GM23338 (cell line): ENCODE data around the gene TOX2. TPM values are rescaled to one million over a fixed set of nuclear protein-coding genes. Genes with fewer than 3 reads are reported as not detected.

ENCODE experiments used
- ATAC-seq: fragments of 200-7000 bp; cut with Tn5 transposase; 3 replicates; pipeline ENCODE4 v1.9.1; 2020
- DNase-seq: peaks from one replicate; pipeline ENCODE4 v3.0.0-alpha.2; 2015; ENCODE audit warnings: low spot score
- H2AFZ ChIP-seq: fragments of 200-600 bp; sonication (generic); 2 replicates; pipeline ENCODE4 v1.8.0; 2016; ENCODE audit warnings: antibody characterized with exemption, mild to moderate bottlenecking, moderate library complexity
- H3F3A ChIP-seq: fragments of 200-600 bp; sonication (generic); replicated peaks from 2 replicates; pipeline ENCODE4 v1.8.0; 2017; ENCODE audit warnings: antibody characterized with exemption, mixed run types, low read depth
- H3K27ac ChIP-seq: fragments of 200-600 bp; sonication (generic); 2 replicates; pipeline ENCODE4 v1.6.1; 2016; ENCODE audit warnings: low read depth
- H3K27me3 ChIP-seq: fragments of 200-600 bp; sonication (generic); 2 replicates; pipeline ENCODE4 v1.8.0; 2016; ENCODE audit warnings: mild to moderate bottlenecking, mixed run types, moderate library complexity; ENCODE audit not compliant: insufficient read depth
- H3K36me3 ChIP-seq: fragments of 200-600 bp; sonication (generic); 2 replicates; pipeline ENCODE4 v1.8.0; 2016; ENCODE audit warnings: mild to moderate bottlenecking; ENCODE audit not compliant: insufficient read depth
- H3K4me1 ChIP-seq: fragments of 200-600 bp; sonication (generic); 2 replicates; pipeline ENCODE4 v1.8.0; 2016; ENCODE audit warnings: mild to moderate bottlenecking, moderate library complexity; ENCODE audit not compliant: insufficient read depth
- H3K4me2 ChIP-seq: fragments of 200-600 bp; sonication (generic); 2 replicates; pipeline ENCODE4 v1.7.1; 2017; ENCODE audit warnings: mixed run types
- H3K4me3 ChIP-seq: fragments of 200-600 bp; sonication (generic); 2 replicates; pipeline ENCODE4 v1.6.1; 2016; ENCODE audit warnings: mixed run types
- H3K79me2 ChIP-seq: fragments of 200-600 bp; sonication (generic); replicated peaks from 2 replicates; pipeline ENCODE4 v1.8.0; 2017; ENCODE audit warnings: mild to moderate bottlenecking; ENCODE audit not compliant: insufficient read depth
- H3K9me2 ChIP-seq: fragments of 200-600 bp; sonication (generic); 2 replicates; pipeline ENCODE4 v1.8.0; 2017; ENCODE audit not compliant: insufficient read depth
- H4K20me1 ChIP-seq: fragments of 200-600 bp; sonication (generic); replicated peaks from 2 replicates; pipeline ENCODE4 v1.8.0; 2017; ENCODE audit warnings: mild to moderate bottlenecking; ENCODE audit not compliant: insufficient read depth
- H3K27ac Mint-ChIP-seq: 2 replicates; pipeline ENCODE4 v1.8.0; 2020; ENCODE audit warnings: inconsistent platforms, mild to moderate bottlenecking, moderate library complexity, mixed read lengths
- H3K27me3 Mint-ChIP-seq: 3 replicates; pipeline ENCODE4 v1.8.0; 2022; ENCODE audit warnings: low read depth, mild to moderate bottlenecking, moderate library complexity, mixed read lengths, inconsistent platforms; ENCODE audit not compliant: insufficient read depth, poor library complexity
- H3K36me3 Mint-ChIP-seq: 3 replicates; pipeline ENCODE4 v1.8.0; 2021; ENCODE audit warnings: low read depth, mild to moderate bottlenecking, inconsistent platforms, moderate library complexity, mixed read lengths
- H3K4me1 Mint-ChIP-seq: 3 replicates; pipeline ENCODE4 v1.8.0; 2020; ENCODE audit warnings: mild to moderate bottlenecking, inconsistent platforms, mixed read lengths
- H3K4me3 Mint-ChIP-seq: 3 replicates; pipeline ENCODE4 v1.8.0; 2021; ENCODE audit warnings: moderate library complexity, mild to moderate bottlenecking, inconsistent platforms, mixed read lengths
- H3K9me3 Mint-ChIP-seq: 3 replicates; pipeline ENCODE4 v1.8.0; 2020; ENCODE audit warnings: moderate library complexity, mild to moderate bottlenecking, inconsistent platforms, mixed read lengths
- CREB1 ChIP-seq: fragments of 250-450 bp; sonication (Bioruptor Pico); IDR thresholded peaks from 2 replicates; pipeline ENCODE4 v1.5.0; 2020; ENCODE audit warnings: low read depth, mild to moderate bottlenecking, moderate library complexity
- CTCF ChIP-seq, 2 experiments: fragments of 200-600 bp in 1 of 2; sonication (generic) in 1 of 2; conservative IDR thresholded peaks; 2 replicates each; pipeline versions ENCODE4 v1.5.1 to v1.6.1; 2016 to 2017; ENCODE audit warnings: antibody characterized with exemption in 2 of 2, low read depth in 2 of 2, mild to moderate bottlenecking in 2 of 2, moderate library complexity in 1 of 2
- EZH2 ChIP-seq: fragments of 200-600 bp; sonication (generic); IDR thresholded peaks from one replicate; pipeline ENCODE4 v1.8.0; 2017; ENCODE audit warnings: antibody characterized with exemption, mild to moderate bottlenecking, low read depth; ENCODE audit not compliant: unreplicated experiment
- JUNB ChIP-seq: IDR thresholded peaks from one replicate; pipeline ENCODE4 v1.6.1; 2016; ENCODE audit warnings: antibody characterized with exemption; ENCODE audit not compliant: unreplicated experiment
- NANOG ChIP-seq: IDR thresholded peaks from 2 replicates; pipeline ENCODE4 v1.6.1; 2016; ENCODE audit warnings: antibody characterized with exemption, borderline replicate concordance
- POLR2AphosphoS5 ChIP-seq: IDR thresholded peaks from 2 replicates; pipeline ENCODE4 v1.6.1; 2016; ENCODE audit warnings: antibody characterized with exemption, low read depth
- REST ChIP-seq: IDR thresholded peaks from one replicate; pipeline ENCODE4 v1.6.1; 2018; ENCODE audit warnings: antibody characterized with exemption; ENCODE audit not compliant: unreplicated experiment
- STAT1 ChIP-seq: IDR thresholded peaks from one replicate; pipeline ENCODE4 v1.6.1; 2016; ENCODE audit warnings: antibody characterized with exemption; ENCODE audit not compliant: unreplicated experiment
- ZNF114 ChIP-seq: fragments of 250-450 bp; sonication (Bioruptor Pico); IDR thresholded peaks from 2 replicates; pipeline ENCODE4 v1.5.0; 2020; ENCODE audit warnings: mild to moderate bottlenecking, moderate library complexity
- ZNF331 ChIP-seq: fragments of 250-450 bp; sonication (Bioruptor Pico); IDR thresholded peaks from 2 replicates; pipeline ENCODE4 v1.5.0; 2020; ENCODE audit warnings: low read depth, mild to moderate bottlenecking, moderate library complexity
- ZNF462 ChIP-seq: fragments of 250-450 bp; sonication (Bioruptor Pico); IDR thresholded peaks from 2 replicates; pipeline ENCODE4 v1.5.0; 2020; ENCODE audit warnings: mild to moderate bottlenecking, moderate library complexity
- polyA plus RNA-seq: library from polyadenylated mRNA; unstranded; fragments of >200 nt; fragmentation: Nextera tagmentation; extraction: Ambion mirVana; gene quantifications from 2 replicates; pipeline ENCODE4 v1.2.1, GENCODE V29; 2016
- total RNA-seq: library from RNA; depleted of rRNA; stranded (reverse); fragments of >200 nt; shearing (Covaris generic); gene quantifications from 2 replicates; pipeline ENCODE4 v1.2.3, GENCODE V29; 2014
- TF ChIP-seq, protein P1 (sequence below): IDR thresholded peaks from 2 replicates; pipeline ENCODE4 v1.6.1; 2016; ENCODE audit warnings: antibody characterized with exemption

Gene TOX2
- total and polyA plus RNA-seq, 2 experiments from 2014 or later = 1.4 to 1.5 TPM

DNA sequence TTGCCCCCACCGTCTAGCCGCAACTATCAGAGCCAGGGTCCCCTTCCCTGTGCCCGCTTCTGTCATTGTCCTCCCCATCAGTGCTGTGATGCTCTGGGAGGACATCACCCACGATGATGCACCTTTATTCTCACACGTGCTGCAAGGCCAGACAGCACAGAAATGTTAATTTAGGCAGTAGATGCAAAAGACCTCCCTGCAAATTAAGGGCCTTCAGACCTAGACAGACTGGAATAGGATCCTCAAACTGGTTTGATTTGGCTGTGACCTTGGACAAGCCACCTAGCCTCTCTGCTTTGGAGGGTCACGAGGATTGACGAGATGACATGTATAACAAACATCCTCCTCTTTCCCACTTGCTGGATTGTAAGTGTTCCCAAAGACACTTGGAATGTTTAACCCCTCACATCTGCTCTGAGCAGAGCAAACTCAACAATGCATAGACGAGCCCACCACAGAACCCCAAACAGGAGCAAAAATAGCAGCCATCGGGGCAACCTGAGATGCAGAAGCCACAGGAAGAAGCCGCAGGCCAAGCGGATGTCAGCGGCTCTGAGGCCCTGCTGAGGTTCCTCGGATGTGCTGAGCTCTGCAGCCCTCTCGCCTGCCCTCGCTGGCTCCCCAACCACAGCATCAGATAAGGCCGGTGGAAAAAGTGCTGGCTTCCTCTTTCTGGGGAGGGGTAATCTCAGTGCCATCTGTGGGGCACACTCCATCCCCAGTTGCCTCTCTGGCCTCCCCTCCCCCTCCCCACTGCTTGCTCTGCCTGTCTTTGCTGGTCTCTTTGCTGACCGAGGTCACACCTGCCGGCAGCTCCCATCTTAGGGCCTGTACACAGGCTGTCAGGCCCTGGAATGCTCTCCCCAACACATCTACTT lies 35.3 kb downstream of the TOX2 start:
- TF ChIP-seq ZNF114 (CRISPR knock-in tag) (no peak), CTCF (conservative IDR thresholded peaks at IDR 0.05; ENCODE audit: low read depth in 2 of 2) (no peak), ZNF462 (no peak), STAT1 (no peak), NANOG (no peak), CREB1 (CRISPR knock-in tag) (no peak), ZNF331 (CRISPR knock-in tag) (no peak), REST (no peak), EZH2 (no peak), POLR2AphosphoS5 (no peak), JUNB (no peak)
- TF ChIP-seq, protein P1, sequence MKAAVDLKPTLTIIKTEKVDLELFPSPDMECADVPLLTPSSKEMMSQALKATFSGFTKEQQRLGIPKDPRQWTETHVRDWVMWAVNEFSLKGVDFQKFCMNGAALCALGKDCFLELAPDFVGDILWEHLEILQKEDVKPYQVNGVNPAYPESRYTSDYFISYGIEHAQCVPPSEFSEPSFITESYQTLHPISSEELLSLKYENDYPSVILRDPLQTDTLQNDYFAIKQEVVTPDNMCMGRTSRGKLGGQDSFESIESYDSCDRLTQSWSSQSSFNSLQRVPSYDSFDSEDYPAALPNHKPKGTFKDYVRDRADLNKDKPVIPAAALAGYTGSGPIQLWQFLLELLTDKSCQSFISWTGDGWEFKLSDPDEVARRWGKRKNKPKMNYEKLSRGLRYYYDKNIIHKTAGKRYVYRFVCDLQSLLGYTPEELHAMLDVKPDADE = no peak
- Histone ChIP-seq H3K27ac (no peak overlapping the region), H3K4me3 (no peak overlapping the region), H3K27me3 (no peaks in the 10 kb centered on the region), H2AFZ (no peak overlapping the region), H4K20me1 (no peaks in the 10 kb centered on the region), H3K4me1 (no peaks in the 10 kb centered on the region), H3F3A (no peaks in the 10 kb centered on the region), H3K79me2 (no peaks in the 10 kb centered on the region), H3K9me2 (no peaks in the 10 kb centered on the region), H3K36me3 (no peaks in the 10 kb centered on the region), H3K4me2 (no peak overlapping the region)
- H3K4me3 Mint-ChIP-seq = no peak overlapping the region
- no peaks in the 10 kb centered on the region for H3K9me3 Mint-ChIP-seq
- ATAC-seq (no peak; the same call in 2 of the 3 replicates), DNase-seq (no peak)
- no peak overlapping the region for H3K27ac Mint-ChIP-seq
- H3K36me3 Mint-ChIP-seq = no peaks in the 10 kb centered on the region
- peaks cover 8% of the 10 kb centered on the region for H3K27me3 Mint-ChIP-seq
- H3K4me1 Mint-ChIP-seq = peaks cover 21% of the 10 kb centered on the region
